ENCODE results near the gene DDOST. TPM values are rescaled to one million over a fixed set of nuclear protein-coding genes. Genes with fewer than 3 reads are reported as not detected.
A peak's percentile ranks its signal among the peaks of the same experiment; 100 is the strongest.
"Not testable (repeated sequence)": the region's sequence is repeated elsewhere in the genome, so short reads cannot be mapped to it uniquely, and the experiment has no call there.

The DDOST gene
- total RNA-seq, 4 donors from 2014 or later, result 86.4 to 126 (median 103) TPM

DNA sequence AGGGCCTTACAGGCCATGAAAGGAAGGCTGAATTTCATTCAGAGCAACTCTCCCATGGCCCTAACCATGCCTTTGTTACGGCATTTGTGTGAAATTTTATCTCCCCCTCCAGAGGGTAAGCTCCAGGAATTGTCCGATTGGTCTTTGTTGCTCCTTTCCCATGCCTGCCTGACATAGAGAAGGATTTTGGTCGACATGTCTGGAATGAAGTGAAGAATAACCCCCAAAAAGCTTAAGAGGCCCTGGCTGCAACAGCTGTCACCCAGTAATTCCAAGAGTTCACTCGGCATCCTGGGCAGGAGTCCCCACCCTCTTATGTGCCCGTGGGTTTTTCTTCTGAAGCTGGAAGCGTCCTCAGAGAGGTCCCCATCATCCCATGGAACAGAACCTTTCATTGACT is 51.6 kb downstream of the DDOST start:
- Histone ChIP-seq H3K27me3 (no peaks in the 10 kb centered on the region), H3K9me3 (no peaks in the 10 kb centered on the region), H3K27ac (replicated peaks in 1 of 4) (no peak overlapping the region), H3K4me1 (peaks cover 13 to 17% (median 14%) of the 10 kb centered on the region in 4 donors), H3K36me3 (no peaks in the 10 kb centered on the region), H3K4me3 (no peak overlapping the region)
- TF ChIP-seq EP300 (IDR thresholded peaks at IDR 0.05), result no peak
- no peak for TF ChIP-seq POLR2AphosphoS5 (IDR thresholded peaks at IDR 0.05)
- TF ChIP-seq, protein P1, sequence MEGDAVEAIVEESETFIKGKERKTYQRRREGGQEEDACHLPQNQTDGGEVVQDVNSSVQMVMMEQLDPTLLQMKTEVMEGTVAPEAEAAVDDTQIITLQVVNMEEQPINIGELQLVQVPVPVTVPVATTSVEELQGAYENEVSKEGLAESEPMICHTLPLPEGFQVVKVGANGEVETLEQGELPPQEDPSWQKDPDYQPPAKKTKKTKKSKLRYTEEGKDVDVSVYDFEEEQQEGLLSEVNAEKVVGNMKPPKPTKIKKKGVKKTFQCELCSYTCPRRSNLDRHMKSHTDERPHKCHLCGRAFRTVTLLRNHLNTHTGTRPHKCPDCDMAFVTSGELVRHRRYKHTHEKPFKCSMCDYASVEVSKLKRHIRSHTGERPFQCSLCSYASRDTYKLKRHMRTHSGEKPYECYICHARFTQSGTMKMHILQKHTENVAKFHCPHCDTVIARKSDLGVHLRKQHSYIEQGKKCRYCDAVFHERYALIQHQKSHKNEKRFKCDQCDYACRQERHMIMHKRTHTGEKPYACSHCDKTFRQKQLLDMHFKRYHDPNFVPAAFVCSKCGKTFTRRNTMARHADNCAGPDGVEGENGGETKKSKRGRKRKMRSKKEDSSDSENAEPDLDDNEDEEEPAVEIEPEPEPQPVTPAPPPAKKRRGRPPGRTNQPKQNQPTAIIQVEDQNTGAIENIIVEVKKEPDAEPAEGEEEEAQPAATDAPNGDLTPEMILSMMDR (IDR thresholded peaks at IDR 0.05), result no peak
- TF ChIP-seq POLR2A (IDR thresholded peaks at IDR 0.05; ENCODE audit: low read depth), result no peak
- DNase-seq (ENCODE audit: extremely low spot score), result no peak
- intact Hi-C loops (cut with DNase I), result no loop called here
- WGBS, result 91% methylated on average over 6 of the region's 6 CpGs

DNA sequence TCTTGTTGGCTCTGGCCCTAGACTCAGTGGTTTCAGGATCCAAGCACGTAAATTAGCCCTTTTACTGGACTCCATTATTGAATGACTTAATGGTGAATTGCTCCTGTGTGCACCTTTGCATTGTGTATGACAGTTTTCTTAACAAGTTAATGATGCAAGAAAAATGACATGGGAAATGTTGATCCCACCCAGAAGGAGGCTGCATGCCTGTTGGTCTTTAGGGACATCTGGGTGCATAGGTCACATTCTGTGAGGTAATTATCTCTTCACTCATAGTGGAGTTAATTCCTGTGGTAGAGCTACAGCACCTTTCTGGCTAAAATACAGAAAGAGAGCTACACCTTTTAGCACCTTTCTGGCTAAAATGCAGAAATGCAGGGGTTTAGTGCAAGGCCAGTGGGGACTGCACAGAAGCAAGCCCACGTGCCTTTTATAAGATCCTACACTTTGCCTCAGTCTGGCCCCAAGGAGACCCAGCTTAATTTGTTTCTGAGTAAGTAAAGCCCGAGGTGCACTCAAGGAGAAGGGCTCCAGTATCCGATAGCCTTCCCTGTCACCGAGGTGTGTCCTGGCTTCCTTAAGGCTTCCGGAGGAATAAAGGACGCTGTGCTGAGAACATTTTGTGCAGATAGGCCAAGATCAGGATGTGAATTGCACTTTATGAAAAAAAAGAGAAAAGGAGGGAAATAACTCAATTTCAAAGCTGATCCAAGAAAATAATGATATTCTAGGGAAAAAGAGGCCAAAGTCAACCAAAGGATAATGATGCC is 54.2 kb downstream of the DDOST start:
- 71% methylated on average over 7 of the region's 7 CpGs for WGBS
- H3K27me3 ChIP-seq; H3K4me1 ChIP-seq; intact Hi-C loops (cut with DNase I); DNase-seq (ENCODE audit: extremely low spot score); H3K9me3 ChIP-seq; H3K36me3 ChIP-seq; H3K4me3 ChIP-seq: not testable (repeated sequence)
- H3K27ac ChIP-seq (replicated peaks in 1 of 4), result peak overlapping the region in 1 of 4 donors; percentile 42

DNA sequence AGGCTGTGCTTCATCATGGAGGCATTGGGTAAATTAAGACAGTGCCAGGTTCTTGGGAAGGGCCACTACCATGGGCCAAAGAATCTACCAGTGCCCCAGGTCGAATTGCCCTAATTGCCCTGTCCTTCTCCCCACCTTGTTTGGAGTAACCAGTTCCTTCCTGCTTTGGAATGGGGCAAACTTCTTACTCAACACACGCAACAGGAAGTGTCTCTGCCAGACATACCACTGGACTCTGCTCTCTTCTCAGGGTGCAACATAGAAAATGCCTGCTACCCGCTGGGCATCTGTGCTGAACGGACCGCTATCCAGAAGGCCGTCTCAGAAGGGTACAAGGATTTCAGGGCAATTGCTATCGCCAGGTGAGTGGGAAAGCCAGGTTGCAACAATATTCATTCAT is 56.5 kb downstream of the DDOST start:
- Histone ChIP-seq H3K27ac (replicated peaks in 1 of 4) (no peak overlapping the region), H3K4me3 (no peak overlapping the region), H3K36me3 (no peaks in the 10 kb centered on the region), H3K9me3 (no peaks in the 10 kb centered on the region), H3K4me1 (no peaks in the 10 kb centered on the region), H3K27me3 (no peaks in the 10 kb centered on the region)
- TF ChIP-seq, protein P1 (IDR thresholded peaks at IDR 0.05), result no peak
- TF ChIP-seq POLR2AphosphoS5 (IDR thresholded peaks at IDR 0.05) (no peak), POLR2A (IDR thresholded peaks at IDR 0.05; ENCODE audit: low read depth) (no peak), EP300 (IDR thresholded peaks at IDR 0.05) (no peak)
- WGBS, result 92% methylated on average over 6 of the region's 7 CpGs
- no peak for DNase-seq (ENCODE audit: extremely low spot score)
- intact Hi-C loops (cut with DNase I), result no loop called here

DNA sequence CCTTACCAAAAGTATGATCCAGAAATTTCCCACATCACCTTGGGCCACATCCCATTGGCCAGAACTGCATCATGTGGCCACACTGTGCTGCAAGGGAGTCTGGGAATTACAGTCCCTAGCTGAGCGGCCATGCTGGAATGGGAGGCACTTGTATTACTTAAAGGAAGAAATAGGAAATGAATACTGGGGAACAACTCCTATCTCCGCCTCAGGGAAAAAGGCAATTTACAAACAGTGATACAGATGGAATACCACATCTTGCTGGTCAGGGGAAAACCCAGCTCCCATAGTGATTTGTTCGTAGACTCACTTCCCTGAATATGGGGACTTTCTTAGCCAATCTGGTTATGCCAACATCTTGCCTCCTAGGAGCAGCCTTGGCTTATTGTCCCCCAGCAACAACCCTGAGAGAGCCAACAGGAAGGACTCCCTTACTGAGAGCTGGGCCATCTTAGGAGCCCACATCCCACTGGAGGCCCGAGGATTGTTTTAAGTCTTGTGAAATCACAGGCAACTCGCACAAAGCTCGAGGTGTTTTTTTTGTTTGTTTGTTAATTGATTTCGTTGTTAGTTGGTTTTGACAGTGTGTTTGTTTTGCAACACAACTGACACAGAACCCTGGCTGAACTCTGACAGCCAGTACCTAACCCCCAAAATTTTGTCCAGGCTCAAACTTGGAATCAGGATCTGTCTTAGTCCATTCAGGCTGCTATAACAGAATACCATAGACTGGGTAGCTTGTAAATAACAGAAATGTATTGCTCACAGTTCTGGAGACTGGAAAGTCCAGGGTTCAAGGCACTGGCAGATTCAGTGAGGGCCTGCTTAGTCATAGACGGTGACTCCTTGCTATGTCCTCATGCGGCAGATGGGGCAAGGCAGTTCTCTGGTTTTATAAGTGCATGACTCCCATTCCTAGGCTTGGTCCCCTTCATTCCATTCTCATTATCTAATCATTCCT is 57.4 kb downstream of the DDOST start:
- intact Hi-C loops (cut with DNase I), result no loop called here
- H3K36me3 ChIP-seq, result no peaks in the 10 kb centered on the region
- 87% methylated on average over 7 of the region's 9 CpGs for WGBS
- TF ChIP-seq, protein P1 (IDR thresholded peaks at IDR 0.05), result no peak
- TF ChIP-seq POLR2AphosphoS5 (IDR thresholded peaks at IDR 0.05), result no peak
- no peak for TF ChIP-seq EP300 (IDR thresholded peaks at IDR 0.05)
- TF ChIP-seq POLR2A (IDR thresholded peaks at IDR 0.05; ENCODE audit: low read depth), result no peak
- H3K4me3 ChIP-seq, result no peak overlapping the region
- H3K4me1 ChIP-seq, result no peaks in the 10 kb centered on the region
- H3K27me3 ChIP-seq, result no peaks in the 10 kb centered on the region
- no peak for DNase-seq (ENCODE audit: extremely low spot score)
- no peaks in the 10 kb centered on the region for H3K9me3 ChIP-seq
- no peak overlapping the region for H3K27ac ChIP-seq (replicated peaks in 1 of 4)

DNA sequence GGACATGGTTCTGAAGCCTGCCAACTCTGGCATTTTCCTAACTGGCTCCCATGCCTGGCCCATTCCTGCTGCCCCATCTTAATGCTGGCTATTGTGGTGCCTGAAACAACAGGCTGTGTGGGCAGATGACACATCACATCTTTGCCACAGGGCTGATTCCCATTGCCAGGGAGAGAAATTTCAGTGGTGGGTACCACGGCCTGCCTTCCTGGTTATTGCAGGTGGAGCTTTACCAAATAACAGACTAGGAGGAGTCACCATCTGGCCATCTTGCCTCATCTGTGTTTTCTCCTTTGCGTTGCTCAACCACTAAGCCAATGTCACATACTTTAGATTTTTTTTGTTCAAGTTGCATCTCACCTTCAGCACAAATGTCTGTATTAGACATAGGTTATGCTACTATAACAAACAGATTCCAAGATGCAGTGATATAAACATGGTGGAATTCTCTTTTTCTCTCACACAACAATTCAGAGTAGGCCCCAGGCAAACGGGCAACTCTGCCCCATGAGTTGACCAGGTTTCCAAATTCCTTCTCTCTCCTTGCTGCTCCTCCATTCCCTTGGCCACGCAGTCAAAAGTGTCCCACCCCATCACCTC is 58.2 kb downstream of the DDOST start:
- DNase-seq (ENCODE audit: extremely low spot score), result no peak
- H3K4me3 ChIP-seq, result no peak overlapping the region
- H3K36me3 ChIP-seq, result no peaks in the 10 kb centered on the region
- TF ChIP-seq, protein P1 (IDR thresholded peaks at IDR 0.05), result no peak
- no peaks in the 10 kb centered on the region for H3K4me1 ChIP-seq
- H3K27ac ChIP-seq (replicated peaks in 1 of 4), result no peak overlapping the region
- intact Hi-C loops (cut with DNase I), result no loop called here
- no peaks in the 10 kb centered on the region for H3K9me3 ChIP-seq
- WGBS, result 93% methylated on average over 4 of the region's 4 CpGs
- no peaks in the 10 kb centered on the region for H3K27me3 ChIP-seq
